Activated gamma-delta T cell treated with Interleukin-2 at 50 U/mL for 16 hours (primary cell): ENCODE data around the gene SLC17A2.
"Not testable (repeated sequence)": the region's sequence is repeated elsewhere in the genome, so short reads cannot be mapped to it uniquely, and the experiment has no call there.

Source experiments
- DNase-seq: peaks from one replicate; pipeline ENCODE4 v3.0.0-alpha.2; 2020

SLC17A2 gene

DNA sequence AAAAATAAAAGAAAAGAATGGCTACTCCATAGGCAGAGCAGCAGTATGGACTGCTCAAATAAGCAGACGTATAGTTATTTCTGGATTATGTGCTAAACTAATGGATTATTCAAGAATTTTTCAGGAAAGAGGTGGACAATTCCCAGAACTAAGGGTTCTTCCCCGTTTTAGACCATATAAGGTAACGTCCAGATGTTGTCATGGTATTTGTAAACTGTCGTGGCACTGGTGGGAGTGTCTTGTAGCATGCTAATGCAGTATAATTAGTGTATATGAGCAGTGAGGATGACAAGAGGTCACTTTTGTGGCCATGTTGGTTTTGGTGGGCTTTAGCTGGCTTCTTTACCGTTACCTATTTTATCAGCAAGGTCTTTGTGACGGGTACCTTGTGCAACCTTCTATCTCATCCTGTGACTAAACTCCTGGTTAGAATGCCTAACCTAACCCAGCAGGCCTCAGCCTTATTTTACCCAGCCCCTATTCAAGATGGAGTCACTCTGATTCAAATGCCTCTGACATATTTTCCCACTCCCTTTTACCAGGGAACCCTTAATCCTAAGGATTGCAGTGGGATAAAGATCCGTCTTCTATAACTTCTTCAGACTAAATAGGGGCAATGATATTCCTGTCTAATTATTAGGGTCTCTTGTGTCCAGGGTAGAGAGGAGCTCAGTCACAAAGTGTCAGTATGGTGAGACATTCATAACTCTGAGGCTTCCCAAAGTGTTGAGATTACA is 21.0 kb upstream of the SLC17A2 start:
- no peak for DNase-seq

DNA sequence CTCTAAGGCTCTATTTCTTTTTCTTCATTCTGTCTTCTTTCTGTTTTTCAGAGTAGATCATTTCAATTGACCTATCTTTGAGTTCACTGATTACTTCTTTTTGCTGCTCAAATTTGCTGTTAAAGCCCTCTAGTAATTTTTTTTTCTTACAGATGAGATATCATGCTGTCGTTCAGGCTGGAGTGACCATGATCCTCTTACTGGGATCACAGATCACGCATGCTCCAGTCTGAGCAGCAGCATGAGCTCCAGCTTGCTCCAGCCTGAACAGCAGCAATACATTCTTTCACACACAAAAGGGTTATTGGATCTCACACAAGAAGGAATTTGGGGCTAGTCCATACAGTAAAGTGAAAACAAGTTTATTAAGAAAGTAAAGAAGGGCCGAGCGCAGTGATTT is 19.8 kb upstream of the SLC17A2 start:
- DNase-seq = no peak

- DNase-seq = no peak
Observed at GRCh38 chr6:25949695-25950094, 19.2 kb upstream of the SLC17A2 start.

DNA sequence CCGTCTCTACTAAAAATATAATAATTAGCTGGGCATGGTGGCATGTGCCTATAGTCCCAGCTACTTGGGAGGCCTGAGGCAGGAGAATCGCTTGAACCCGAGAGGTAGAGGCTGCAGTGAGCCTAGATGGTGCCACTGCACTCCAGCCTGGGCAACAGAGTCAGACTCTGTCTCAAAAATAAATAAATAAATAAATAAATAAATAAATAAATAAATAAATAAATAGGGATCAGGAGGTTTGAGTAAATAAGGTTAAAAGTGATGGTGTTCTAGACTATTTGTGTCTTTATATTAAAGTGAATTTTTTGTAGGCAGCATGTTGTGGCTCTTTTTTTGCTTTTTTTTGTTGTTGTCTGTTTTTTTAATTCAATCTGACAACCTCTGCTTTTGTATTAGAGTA is 17.0 kb upstream of the SLC17A2 start:
- not testable (repeated sequence) for DNase-seq

DNA sequence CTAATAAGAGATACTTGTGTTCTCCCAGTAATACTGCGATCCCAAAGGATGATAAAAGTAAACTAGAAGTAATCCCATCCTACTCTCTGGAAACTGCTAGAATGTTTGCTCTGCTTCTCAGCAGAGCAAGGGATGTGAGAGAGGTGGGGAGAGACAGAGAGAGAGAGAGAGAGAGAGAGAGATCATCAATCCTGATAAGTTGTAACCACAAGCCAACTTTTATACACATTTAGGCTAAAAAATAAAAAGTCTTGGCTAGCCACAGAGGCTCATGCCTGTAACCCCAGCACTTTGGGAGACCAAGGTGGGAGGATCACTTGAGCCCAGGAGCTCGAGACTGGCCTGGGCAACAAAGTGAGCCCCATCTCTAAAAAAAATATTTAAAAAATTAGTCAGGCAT is 16.1 kb upstream of the SLC17A2 start:
- DNase-seq = no peak

GRCh38 chr6:25945738-25946137 is 15.2 kb upstream of the SLC17A2 start:
- DNase-seq = not testable (repeated sequence)

DNA sequence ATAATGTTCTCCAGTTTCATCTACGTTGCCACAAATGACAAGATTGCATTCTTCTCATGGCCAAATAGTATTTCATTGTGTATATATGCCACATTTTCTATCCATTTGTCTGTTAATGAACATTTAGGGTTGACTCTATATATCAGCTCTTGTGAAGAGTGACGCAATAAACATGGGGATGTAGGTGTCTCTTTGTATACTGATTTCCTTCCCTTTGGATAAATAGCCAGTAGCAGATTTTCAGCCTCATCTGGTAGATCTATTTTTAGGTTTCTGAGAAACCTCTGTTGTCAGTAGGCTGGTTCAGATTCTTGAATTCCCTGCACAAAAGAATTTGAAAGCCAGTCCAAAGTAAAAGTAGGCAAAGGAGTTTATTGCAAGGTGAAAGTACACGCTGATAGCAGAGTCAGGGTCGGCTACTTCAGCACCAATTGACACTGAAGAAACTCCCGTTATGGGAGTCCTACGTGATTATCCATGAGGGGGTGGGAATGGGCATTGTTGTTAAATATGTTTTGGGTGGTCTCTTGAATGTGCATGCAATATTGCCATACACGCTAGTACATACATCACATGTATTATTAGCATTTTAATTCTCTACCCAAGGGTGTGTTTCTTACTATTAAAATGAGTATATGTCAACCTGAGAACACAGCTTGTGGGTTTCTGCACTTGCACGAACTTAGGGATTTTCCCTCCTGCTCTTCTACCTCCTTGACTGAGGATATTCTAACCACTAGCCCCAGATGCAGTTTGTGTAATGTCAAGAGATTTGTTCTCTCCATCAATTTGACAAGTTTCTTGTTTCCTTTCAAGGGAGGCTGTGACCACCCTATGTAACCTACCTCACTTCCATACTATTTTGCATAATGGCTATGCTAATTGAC is 14.4 kb upstream of the SLC17A2 start:
- no peak for DNase-seq

DNA sequence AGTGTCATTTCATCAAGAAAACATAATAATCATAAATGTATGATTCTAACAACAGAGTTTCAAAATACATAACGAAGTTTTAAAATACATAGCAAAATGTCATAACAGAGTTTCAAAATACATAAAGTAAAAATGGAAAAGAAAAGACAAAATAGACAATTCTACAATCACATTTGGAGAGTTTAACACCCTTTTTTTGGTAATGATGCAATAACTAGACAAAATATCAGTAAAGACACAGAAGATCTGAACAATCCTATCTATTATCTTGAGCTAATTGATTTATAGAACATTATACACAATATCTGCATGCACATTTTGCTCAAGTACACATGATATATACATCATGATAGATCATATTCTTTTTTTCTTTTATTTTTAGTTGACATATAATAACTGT is 13.4 kb upstream of the SLC17A2 start:
- DNase-seq = no peak

DNA sequence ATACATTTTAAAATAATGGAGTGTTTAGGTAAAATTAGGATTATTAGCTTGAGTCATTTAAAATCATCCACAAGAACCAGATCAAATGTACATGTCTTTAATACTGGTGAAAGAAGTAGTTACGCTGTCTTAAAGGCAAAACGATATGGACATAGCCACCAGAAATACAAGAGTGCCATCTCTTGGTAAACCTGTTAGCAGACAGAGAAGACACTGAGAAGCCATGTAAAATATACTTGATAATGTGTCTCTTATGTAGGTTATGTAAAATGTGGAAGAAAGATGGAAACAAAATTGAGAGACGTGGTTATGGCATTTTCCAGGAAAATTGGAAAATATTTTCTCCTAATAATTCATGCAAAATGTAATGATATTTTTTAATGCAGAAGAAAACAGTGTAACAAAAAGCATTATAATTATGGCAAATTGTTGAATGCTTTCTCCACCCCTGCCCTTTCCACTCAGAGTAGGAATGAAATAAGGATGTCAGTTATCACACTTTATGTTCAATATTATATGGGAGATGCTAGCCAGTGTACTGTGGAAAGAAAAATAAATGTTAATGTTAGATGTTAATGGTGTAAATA is 12.2 kb upstream of the SLC17A2 start:
- no peak for DNase-seq

DNA sequence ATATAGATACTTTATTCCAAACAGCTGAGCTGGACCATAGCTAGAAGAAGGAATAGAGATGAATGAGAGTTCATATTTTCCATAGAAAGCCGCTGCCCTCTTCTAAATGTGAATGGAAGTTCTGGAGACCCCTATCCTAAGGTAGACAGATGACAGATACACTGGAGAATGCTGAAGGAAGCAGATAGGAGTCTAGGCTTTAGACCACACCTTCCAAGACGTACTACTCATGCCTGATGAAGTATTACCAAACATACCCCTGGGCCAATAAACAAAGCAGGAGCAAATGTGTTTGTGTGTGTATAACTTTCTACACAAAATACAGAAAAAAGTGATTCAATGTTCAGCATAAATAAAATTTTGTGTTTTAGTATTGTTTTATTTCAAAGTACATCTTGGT is 9.1 kb upstream of the SLC17A2 start:
- no peak for DNase-seq

GRCh38 chr6:25935953-25936352 is 5.5 kb upstream of the SLC17A2 start:
- no peak for DNase-seq

DNA sequence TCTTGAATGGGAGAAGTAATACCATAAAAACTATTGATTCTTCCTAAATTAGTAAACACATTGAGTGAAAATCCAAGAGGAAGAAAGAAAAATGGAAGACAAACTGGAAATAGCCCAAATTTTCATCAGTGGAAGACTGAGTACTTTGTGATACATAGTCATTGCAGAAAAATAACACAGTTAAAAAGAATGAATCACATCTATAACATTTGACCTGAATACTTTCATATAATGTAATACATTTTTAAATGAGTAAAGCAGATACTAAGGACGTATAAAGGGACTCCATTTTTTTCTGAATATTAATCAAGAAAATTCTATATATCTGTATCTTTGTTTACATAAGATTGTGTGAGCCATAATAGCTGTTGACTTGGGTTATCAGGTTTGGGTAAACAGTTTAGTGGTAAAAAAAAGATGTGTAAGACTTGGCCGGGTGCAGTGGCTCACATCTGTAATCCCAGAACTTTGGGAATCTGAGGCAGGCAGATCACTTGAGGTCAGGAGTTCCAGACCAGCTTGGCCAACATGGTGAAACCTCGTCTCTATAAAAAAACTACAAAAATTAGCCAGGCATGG is 4.3 kb upstream of the SLC17A2 start:
- no peak for DNase-seq

GRCh38 chr6:25934156-25934555 is 3.7 kb upstream of the SLC17A2 start:
- DNase-seq = no peak

- DNase-seq = no peak
Observed at GRCh38 chr6:25931411-25931709, 869 bp upstream of the SLC17A2 start.

GRCh38 chr6:25929785-25930184 is 706 bp downstream of the SLC17A2 start:
- DNase-seq = not testable (repeated sequence)

DNA sequence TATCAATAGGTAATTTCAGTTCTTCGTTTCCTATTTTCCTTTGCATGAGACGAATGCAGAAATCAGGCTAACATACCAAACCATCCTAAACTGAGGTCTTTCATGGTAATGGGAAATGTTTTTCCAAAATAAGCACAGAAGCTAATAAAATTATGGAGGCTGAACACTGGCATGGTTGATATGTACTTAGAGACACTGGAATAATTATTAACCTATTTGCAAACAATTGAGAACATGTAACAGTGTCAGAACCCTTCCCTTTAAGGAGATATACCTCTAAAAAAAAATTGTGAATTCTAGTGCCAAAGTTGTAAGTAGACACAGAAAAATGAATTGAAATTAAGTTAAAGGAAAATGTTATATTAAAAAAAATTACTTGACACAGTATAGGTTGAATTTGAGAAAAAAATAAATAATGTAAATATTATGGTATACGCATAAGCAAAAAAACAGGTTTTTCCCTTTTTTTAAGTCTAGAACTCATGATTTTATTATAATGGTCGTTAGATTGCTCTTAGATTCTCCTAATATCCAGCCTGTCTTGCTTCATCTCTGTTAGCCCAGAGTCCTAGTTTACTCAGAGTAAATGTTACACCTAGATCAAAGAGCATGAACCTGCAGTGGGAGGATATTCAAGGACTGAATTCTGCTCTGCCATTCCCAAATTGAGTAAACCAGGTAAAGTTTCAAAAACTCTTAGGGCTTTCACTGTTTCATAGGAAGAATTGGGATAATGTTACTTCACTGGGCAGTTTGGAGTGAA is 1.7 kb downstream of the SLC17A2 start:
- DNase-seq = no peak

DNA sequence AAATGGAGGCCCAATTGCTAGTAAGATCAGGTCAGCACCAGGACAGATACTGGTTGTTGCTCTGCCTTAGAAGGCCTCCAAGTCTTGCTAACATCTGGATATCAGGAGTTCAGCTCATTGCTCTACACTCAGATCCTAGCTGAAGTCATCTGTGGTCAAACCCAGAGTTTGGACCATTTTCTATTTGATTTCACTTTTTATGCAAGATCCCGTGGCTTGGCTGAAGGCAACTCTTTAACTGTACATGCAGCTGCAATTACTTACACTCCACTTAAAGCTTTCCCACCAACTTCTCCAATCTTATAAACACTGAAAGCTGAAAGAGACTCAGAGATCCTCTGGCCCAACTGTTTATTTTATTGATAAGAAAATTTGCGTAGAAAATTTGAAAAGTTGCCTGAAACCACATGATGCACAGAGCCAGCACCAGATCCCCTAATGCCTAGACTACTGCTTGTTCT is 2.7 kb downstream of the SLC17A2 start:
- no peak for DNase-seq

DNA sequence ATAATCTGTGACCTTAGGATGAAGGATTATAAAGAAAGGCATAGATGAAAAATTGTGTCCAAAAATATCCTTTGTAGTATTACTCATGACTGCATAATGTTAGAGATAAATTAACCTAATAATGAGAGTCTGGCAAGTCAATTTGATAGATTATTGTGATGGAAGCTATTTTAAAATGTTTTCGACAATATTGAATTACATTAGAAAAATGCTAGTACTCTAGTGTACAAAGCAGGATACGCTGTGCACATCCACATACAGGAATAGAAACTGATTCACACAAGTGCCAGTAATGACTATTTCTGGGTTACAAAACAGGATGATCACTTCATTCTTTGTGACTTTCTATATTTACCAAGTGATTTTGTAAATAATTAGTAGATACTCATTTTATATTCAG is 3.3 kb downstream of the SLC17A2 start:
- DNase-seq = no peak

DNA sequence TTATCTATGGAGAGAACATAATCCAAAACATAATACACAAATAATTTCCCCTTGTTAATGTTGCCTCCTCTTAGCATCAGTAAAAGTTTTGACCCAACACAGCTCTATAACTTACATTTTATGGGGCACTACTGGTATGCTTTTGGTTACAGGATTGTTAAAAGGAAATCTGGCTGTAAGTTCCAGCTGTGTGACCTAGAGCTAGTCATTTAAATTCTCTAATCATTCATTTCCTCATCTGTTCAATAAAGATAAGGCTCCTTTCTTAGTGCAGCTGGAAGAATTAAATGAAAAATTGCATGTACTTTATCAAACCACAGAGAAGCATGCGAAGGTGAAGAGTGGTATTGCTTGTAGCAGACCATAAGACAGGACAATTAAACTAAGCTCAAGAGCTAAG is 4.6 kb downstream of the SLC17A2 start:
- DNase-seq = no peak

- no peak for DNase-seq
Observed at GRCh38 chr6:25922301-25922700, 8.2 kb downstream of the SLC17A2 start.

GRCh38 chr6:25921525-25922203 is 8.8 kb downstream of the SLC17A2 start:
- DNase-seq = no peak

DNA sequence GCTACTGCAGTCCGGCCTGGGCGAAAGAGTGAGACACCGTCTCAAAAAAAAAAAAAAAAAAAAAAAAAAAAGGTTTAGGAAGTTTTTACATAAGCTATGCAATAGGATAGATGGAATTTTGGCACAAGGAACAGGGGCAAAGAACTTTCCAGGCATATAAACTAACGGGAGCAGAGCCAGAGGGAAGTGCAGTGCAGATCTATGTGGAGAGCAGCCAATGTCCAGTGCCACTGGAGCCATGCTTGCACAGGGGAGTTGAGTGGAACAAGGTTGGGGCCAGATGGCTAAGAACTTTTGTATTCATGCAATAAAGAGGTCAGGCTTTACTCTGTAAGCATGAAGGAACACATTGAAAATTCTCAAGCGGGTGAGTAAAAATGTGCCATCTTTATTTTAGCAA is 10.8 kb downstream of the SLC17A2 start:
- DNase-seq = no peak
